ENCODE measurements around the gene MARCHF10.

DNA sequence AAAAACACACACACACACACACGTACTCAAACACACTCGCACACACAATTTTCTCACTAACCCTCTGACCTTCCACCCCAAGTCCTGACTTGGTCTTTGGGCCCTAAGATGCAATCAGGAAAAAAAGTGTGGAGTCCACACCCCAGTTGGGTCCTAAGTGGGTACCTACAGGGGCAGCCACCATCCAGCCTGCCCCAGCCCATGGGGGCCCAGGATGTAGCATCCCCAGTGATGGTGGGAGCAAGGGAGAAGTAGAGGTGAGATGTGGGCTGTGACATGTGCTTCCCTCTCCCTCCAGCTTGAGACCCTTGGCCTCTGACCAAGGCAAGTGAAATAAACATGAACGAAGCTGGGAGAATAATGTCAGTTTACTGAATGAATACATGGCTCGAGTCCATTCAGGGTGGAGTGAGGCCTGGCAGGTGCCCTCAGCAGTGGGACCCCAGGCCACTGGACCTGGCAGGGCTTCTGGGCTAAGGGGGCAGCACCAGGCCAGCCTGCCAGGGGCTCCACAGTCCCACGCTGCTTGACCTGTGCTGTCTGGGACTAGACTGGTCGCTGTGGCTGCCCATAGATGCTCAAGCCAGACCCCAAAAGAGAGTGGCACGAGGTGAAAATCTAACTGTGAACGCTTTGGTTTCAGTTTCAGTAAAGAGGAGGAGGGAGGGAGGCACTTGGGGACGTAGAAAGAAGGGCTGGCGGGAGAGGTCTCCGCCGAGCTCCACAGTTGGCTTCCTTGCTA, 107.0 kb downstream of the MARCHF10 start:
- TF ChIP-seq, protein P1, sequence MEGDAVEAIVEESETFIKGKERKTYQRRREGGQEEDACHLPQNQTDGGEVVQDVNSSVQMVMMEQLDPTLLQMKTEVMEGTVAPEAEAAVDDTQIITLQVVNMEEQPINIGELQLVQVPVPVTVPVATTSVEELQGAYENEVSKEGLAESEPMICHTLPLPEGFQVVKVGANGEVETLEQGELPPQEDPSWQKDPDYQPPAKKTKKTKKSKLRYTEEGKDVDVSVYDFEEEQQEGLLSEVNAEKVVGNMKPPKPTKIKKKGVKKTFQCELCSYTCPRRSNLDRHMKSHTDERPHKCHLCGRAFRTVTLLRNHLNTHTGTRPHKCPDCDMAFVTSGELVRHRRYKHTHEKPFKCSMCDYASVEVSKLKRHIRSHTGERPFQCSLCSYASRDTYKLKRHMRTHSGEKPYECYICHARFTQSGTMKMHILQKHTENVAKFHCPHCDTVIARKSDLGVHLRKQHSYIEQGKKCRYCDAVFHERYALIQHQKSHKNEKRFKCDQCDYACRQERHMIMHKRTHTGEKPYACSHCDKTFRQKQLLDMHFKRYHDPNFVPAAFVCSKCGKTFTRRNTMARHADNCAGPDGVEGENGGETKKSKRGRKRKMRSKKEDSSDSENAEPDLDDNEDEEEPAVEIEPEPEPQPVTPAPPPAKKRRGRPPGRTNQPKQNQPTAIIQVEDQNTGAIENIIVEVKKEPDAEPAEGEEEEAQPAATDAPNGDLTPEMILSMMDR (conservative IDR thresholded peaks at IDR 0.05; ENCODE audit: low read length): no peak
- no peak for TF ChIP-seq EZH2phosphoT487 (IDR thresholded peaks at IDR 0.05; ENCODE audit: borderline replicate concordance)

Data from Loucy (cell line).